Bronchial epithelial cell (primary cell): ENCODE measurements around the gene PLCB1. TPM values are rescaled to one million over a fixed set of nuclear protein-coding genes. Genes with fewer than 3 reads are reported as not detected.

Experiments used
- DNase-seq: peaks from one replicate; pipeline ENCODE4 v3.0.0-alpha.2; 2010; ENCODE audit warnings: low read depth
- FAIRE-seq: peaks from 2 replicates; lab custom pipeline; 2011; peaks lifted over from hg19 to GRCh38; lab: Jason Lieb, UNC
- H3K27me3 ChIP-seq: 2 replicates; pipeline ENCODE4 v1.5.1; 2011; ENCODE audit warnings: low read length; ENCODE audit not compliant: control insufficient read depth, insufficient read depth
- H3K36me3 ChIP-seq: 2 replicates; pipeline ENCODE4 v1.5.1; 2011; ENCODE audit warnings: low read length; ENCODE audit not compliant: control insufficient read depth, insufficient read depth
- H3K4me3 ChIP-seq: 2 replicates; pipeline ENCODE4 v1.5.1; 2011; ENCODE audit warnings: mild to moderate bottlenecking, low read depth, low read length, control low read depth
- CTCF ChIP-seq: IDR thresholded peaks from 2 replicates; pipeline ENCODE4 v1.5.1; 2011; ENCODE audit warnings: mild to moderate bottlenecking, moderate library complexity, low read length, control low read depth, inconsistent platforms; ENCODE audit not compliant: insufficient read depth, severe bottlenecking
- total RNA-seq: library from RNA; depleted of rRNA; stranded (reverse); fragments of >200 nt; gene quantifications from 2 replicates; pipeline ENCODE4 v1.2.1, GENCODE V29; 2014

The PLCB1 gene
- total RNA-seq, 1 donor from 2014 or later, result 1.1 TPM

GRCh38 chr20:8144282-8145245 lies 12.5 kb downstream of the PLCB1 start:
- TF ChIP-seq CTCF, result no peak
- DNase-seq (no peak), FAIRE-seq (no peak)
- H3K4me3 ChIP-seq, result no peak overlapping the region
- H3K36me3 ChIP-seq, result no peaks in the 10 kb centered on the region
- no peaks in the 10 kb centered on the region for H3K27me3 ChIP-seq

- FAIRE-seq, result no peak
- no peaks in the 10 kb centered on the region for H3K36me3 ChIP-seq
- no peak for TF ChIP-seq CTCF
- no peak for DNase-seq
- no peaks in the 10 kb centered on the region for H3K27me3 ChIP-seq
- no peak overlapping the region for H3K4me3 ChIP-seq
Observed at GRCh38 chr20:8145246-8146168, 13.4 kb downstream of the PLCB1 start.

GRCh38 chr20:8147476-8147875 lies 15.4 kb downstream of the PLCB1 start:
- no peaks in the 10 kb centered on the region for H3K27me3 ChIP-seq
- DNase-seq (no peak), FAIRE-seq (no peak)
- no peak for TF ChIP-seq CTCF
- H3K4me3 ChIP-seq, result no peak overlapping the region
- no peaks in the 10 kb centered on the region for H3K36me3 ChIP-seq

GRCh38 chr20:8148501-8148900 lies 16.4 kb downstream of the PLCB1 start:
- FAIRE-seq (no peak), DNase-seq (peak; percentile 51)
- no peaks in the 10 kb centered on the region for H3K36me3 ChIP-seq
- no peak for TF ChIP-seq CTCF
- no peaks in the 10 kb centered on the region for H3K27me3 ChIP-seq
- no peak overlapping the region for H3K4me3 ChIP-seq

GRCh38 chr20:8150591-8150990 lies 18.5 kb downstream of the PLCB1 start:
- DNase-seq (no peak), FAIRE-seq (no peak)
- Histone ChIP-seq H3K4me3 (no peak overlapping the region), H3K27me3 (no peaks in the 10 kb centered on the region), H3K36me3 (no peaks in the 10 kb centered on the region)
- no peak for TF ChIP-seq CTCF
